WTC11 (cell line): ENCODE measurements around the gene RNF212.

Experiments used
- ETV6 ChIP-seq: sonication (generic); formaldehyde crosslinking; IDR thresholded peaks from 2 replicates; pipeline ENCODE4 v1.8.1; 2022; ENCODE audit warnings: mild to moderate bottlenecking, missing genetic modification reagents
- JUN ChIP-seq: sonication (generic); formaldehyde crosslinking; IDR thresholded peaks from 2 replicates; pipeline ENCODE4 v1.8.0; 2023; ENCODE audit warnings: mild to moderate bottlenecking, missing genetic modification reagents
- MXD4 ChIP-seq: fragments of 250-450 bp; sonication (Bioruptor Pico); IDR thresholded peaks from 2 replicates; pipeline ENCODE4 v1.8.0; 2021; ENCODE audit warnings: mild to moderate bottlenecking, moderate library complexity, borderline replicate concordance
- SMAD3 ChIP-seq: sonication (generic); formaldehyde crosslinking; IDR thresholded peaks from 2 replicates; pipeline ENCODE4 v1.8.0; 2022; ENCODE audit warnings: missing genetic modification reagents, mild to moderate bottlenecking, borderline replicate concordance
- TP53 ChIP-seq: sonication (generic); formaldehyde crosslinking; IDR thresholded peaks from 2 replicates; pipeline ENCODE4 v1.8.1; 2023; ENCODE audit warnings: mild to moderate bottlenecking, missing genetic modification reagents
- TF ChIP-seq, protein P1 (sequence below): fragments of 200-600 bp; IDR thresholded peaks from 2 replicates; pipeline ENCODE4 v1.8.0; 2022; ENCODE audit warnings: antibody characterized with exemption
- TF ChIP-seq, protein P2 (sequence below): sonication (generic); formaldehyde crosslinking; IDR thresholded peaks from 2 replicates; pipeline ENCODE4 v1.8.1; 2023; ENCODE audit warnings: mild to moderate bottlenecking, missing genetic modification reagents
- TF ChIP-seq, protein P3 (sequence below): sonication (generic); formaldehyde crosslinking; IDR thresholded peaks from 2 replicates; pipeline ENCODE4 v1.8.1; 2023; ENCODE audit warnings: mild to moderate bottlenecking, missing genetic modification reagents, moderate library complexity
- TF ChIP-seq, protein P4 (sequence below): sonication (generic); formaldehyde crosslinking; IDR thresholded peaks from 2 replicates; pipeline ENCODE4 v1.8.0; 2022; ENCODE audit warnings: mild to moderate bottlenecking, missing genetic modification reagents
- TF ChIP-seq, protein P5 (sequence below): sonication (generic); formaldehyde crosslinking; conservative IDR thresholded peaks from 2 replicates; pipeline ENCODE4 v1.8.1; 2022; ENCODE audit warnings: mild to moderate bottlenecking, missing genetic modification reagents
- TF ChIP-seq, protein P6 (sequence below): sonication (generic); formaldehyde crosslinking; IDR thresholded peaks from 2 replicates; pipeline ENCODE4 v1.8.0; 2022; ENCODE audit warnings: mild to moderate bottlenecking, missing genetic modification reagents
- TF ChIP-seq, protein P7 (sequence below): fragments of 250-450 bp; sonication (Bioruptor Pico); IDR thresholded peaks from 2 replicates; pipeline ENCODE4 v1.9.0; 2021; ENCODE audit warnings: mild to moderate bottlenecking, borderline replicate concordance

DNA sequence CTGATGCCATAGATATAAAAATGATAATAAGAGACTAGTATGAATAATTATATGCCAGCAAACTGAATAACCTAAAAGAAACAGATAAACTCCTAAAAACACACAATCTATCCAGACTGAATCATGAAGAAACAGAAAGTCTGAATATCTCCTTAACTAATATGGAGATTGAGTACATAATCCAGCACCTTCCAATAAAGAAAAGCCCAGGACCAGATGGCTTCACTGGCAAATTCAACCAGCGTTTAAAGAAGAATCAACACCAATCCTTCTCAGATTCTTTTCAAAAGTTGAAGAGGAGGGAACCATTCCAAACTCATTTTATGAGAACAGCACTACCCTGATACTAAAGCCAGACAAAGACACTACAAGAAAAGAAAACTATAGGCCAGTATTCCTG, 26.5 kb upstream of the RNF212 start:
- TF ChIP-seq, protein P1, sequence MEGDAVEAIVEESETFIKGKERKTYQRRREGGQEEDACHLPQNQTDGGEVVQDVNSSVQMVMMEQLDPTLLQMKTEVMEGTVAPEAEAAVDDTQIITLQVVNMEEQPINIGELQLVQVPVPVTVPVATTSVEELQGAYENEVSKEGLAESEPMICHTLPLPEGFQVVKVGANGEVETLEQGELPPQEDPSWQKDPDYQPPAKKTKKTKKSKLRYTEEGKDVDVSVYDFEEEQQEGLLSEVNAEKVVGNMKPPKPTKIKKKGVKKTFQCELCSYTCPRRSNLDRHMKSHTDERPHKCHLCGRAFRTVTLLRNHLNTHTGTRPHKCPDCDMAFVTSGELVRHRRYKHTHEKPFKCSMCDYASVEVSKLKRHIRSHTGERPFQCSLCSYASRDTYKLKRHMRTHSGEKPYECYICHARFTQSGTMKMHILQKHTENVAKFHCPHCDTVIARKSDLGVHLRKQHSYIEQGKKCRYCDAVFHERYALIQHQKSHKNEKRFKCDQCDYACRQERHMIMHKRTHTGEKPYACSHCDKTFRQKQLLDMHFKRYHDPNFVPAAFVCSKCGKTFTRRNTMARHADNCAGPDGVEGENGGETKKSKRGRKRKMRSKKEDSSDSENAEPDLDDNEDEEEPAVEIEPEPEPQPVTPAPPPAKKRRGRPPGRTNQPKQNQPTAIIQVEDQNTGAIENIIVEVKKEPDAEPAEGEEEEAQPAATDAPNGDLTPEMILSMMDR, result no peak
- no peak for TF ChIP-seq TP53 (CRISPR knock-in tag)
- no peak for TF ChIP-seq SMAD3
- TF ChIP-seq, protein P2, sequence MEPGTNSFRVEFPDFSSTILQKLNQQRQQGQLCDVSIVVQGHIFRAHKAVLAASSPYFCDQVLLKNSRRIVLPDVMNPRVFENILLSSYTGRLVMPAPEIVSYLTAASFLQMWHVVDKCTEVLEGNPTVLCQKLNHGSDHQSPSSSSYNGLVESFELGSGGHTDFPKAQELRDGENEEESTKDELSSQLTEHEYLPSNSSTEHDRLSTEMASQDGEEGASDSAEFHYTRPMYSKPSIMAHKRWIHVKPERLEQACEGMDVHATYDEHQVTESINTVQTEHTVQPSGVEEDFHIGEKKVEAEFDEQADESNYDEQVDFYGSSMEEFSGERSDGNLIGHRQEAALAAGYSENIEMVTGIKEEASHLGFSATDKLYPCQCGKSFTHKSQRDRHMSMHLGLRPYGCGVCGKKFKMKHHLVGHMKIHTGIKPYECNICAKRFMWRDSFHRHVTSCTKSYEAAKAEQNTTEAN (CRISPR knock-in tag), result no peak
- TF ChIP-seq ETV6 (CRISPR knock-in tag), result no peak
- TF ChIP-seq JUN, result no peak
- TF ChIP-seq, protein P3, sequence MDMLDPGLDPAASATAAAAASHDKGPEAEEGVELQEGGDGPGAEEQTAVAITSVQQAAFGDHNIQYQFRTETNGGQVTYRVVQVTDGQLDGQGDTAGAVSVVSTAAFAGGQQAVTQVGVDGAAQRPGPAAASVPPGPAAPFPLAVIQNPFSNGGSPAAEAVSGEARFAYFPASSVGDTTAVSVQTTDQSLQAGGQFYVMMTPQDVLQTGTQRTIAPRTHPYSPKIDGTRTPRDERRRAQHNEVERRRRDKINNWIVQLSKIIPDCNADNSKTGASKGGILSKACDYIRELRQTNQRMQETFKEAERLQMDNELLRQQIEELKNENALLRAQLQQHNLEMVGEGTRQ (CRISPR knock-in tag), result no peak
- TF ChIP-seq, protein P4, sequence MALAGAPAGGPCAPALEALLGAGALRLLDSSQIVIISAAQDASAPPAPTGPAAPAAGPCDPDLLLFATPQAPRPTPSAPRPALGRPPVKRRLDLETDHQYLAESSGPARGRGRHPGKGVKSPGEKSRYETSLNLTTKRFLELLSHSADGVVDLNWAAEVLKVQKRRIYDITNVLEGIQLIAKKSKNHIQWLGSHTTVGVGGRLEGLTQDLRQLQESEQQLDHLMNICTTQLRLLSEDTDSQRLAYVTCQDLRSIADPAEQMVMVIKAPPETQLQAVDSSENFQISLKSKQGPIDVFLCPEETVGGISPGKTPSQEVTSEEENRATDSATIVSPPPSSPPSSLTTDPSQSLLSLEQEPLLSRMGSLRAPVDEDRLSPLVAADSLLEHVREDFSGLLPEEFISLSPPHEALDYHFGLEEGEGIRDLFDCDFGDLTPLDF, result no peak
- TF ChIP-seq, protein P5, sequence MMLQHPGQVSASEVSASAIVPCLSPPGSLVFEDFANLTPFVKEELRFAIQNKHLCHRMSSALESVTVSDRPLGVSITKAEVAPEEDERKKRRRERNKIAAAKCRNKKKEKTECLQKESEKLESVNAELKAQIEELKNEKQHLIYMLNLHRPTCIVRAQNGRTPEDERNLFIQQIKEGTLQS (CRISPR knock-in tag), result no peak
- TF ChIP-seq MXD4 (CRISPR knock-in tag), result no peak
- TF ChIP-seq, protein P6, sequence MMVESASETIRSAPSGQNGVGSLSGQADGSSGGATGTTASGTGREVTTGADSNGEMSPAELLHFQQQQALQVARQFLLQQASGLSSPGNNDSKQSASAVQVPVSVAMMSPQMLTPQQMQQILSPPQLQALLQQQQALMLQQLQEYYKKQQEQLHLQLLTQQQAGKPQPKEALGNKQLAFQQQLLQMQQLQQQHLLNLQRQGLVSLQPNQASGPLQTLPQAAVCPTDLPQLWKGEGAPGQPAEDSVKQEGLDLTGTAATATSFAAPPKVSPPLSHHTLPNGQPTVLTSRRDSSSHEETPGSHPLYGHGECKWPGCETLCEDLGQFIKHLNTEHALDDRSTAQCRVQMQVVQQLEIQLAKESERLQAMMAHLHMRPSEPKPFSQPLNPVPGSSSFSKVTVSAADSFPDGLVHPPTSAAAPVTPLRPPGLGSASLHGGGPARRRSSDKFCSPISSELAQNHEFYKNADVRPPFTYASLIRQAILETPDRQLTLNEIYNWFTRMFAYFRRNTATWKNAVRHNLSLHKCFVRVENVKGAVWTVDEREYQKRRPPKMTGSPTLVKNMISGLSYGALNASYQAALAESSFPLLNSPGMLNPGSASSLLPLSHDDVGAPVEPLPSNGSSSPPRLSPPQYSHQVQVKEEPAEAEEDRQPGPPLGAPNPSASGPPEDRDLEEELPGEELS (CRISPR knock-in tag), result no peak
- TF ChIP-seq, protein P7, sequence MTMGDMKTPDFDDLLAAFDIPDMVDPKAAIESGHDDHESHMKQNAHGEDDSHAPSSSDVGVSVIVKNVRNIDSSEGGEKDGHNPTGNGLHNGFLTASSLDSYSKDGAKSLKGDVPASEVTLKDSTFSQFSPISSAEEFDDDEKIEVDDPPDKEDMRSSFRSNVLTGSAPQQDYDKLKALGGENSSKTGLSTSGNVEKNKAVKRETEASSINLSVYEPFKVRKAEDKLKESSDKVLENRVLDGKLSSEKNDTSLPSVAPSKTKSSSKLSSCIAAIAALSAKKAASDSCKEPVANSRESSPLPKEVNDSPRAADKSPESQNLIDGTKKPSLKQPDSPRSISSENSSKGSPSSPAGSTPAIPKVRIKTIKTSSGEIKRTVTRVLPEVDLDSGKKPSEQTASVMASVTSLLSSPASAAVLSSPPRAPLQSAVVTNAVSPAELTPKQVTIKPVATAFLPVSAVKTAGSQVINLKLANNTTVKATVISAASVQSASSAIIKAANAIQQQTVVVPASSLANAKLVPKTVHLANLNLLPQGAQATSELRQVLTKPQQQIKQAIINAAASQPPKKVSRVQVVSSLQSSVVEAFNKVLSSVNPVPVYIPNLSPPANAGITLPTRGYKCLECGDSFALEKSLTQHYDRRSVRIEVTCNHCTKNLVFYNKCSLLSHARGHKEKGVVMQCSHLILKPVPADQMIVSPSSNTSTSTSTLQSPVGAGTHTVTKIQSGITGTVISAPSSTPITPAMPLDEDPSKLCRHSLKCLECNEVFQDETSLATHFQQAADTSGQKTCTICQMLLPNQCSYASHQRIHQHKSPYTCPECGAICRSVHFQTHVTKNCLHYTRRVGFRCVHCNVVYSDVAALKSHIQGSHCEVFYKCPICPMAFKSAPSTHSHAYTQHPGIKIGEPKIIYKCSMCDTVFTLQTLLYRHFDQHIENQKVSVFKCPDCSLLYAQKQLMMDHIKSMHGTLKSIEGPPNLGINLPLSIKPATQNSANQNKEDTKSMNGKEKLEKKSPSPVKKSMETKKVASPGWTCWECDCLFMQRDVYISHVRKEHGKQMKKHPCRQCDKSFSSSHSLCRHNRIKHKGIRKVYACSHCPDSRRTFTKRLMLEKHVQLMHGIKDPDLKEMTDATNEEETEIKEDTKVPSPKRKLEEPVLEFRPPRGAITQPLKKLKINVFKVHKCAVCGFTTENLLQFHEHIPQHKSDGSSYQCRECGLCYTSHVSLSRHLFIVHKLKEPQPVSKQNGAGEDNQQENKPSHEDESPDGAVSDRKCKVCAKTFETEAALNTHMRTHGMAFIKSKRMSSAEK, result no peak
